Measurements from ENCODE around the gene CCDC169.

The CCDC169 gene

DNA sequence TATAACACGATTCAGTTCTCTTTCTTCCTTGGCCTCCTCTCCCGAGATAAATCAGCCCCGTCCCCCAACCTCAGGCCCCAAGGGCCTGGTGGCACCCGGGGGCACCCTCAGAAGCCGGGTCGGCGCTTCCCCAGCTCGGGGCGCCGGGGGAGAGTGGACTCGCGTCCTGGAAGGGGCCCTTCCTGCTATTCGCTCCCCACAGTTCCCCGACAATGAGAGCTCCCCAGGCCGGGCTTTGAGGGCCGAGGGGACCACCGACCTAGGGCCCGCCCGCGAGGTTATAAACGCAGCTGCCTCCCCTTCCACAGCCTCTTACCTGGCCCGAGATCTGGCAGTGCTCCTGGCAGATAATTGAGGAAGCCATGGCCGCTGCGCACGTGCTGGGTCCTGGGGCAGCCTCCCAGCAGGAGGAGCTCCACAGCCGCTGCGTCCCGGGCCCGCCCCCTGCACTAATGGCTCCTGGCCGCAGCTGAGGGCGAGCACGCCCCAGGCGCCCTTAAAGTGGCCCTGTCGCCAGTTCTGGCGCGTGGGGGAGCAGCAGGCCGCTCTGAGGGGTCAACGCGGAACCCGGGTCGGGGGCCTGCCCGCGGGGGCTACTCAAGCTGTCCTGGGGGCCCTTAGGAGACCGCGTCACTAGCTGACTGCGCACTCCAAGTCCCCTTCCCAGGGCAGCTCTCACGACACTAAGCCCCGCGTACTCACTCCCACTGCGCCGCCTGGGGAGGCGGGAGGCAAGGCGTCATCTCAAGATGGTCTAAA is 83.3 kb downstream of the CCDC169 start, which contains the start of gene SOHLH2:
SOHLH2 (minus strand) TSS at position 394 of the 759 bp plus-strand sequence; CDS start at position 364, 30 bp downstream.
- no peak for TF ChIP-seq TAF1 (IDR thresholded peaks at IDR 0.05; ENCODE audit: borderline replicate concordance, low read depth, low read length)
- no peak for TF ChIP-seq POLR2A (IDR thresholded peaks at IDR 0.05; ENCODE audit: low read depth, low read length)
- TF ChIP-seq POLR2AphosphoS5 (IDR thresholded peaks at IDR 0.05; ENCODE audit: low read depth, low read length) = no peak

DNA sequence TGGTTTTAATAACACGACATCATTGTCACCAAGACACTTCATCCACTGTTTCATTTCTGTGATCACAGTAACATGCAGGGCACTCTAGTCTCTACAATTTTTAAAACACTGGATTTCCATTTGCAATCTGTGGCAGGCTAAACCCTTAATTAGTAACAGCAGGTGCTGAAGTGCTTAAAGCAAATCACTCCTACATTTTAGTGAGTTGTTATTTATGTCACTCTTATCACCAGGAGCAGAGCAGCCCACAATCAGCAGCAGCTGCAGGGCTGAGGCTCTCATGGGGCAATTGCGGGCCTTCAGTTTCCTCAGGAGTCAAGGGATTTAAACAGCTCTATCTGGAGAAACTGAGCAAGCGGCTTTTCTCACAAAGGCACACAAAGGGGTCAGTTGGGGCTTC is 84.8 kb downstream of the CCDC169 start:
- FAIRE-seq (no peak), DNase-seq (ENCODE audit: insufficient read length) (no peak)
- TF ChIP-seq POLR2AphosphoS5 (IDR thresholded peaks at IDR 0.05; ENCODE audit: low read depth, low read length) (no peak), POLR2A (IDR thresholded peaks at IDR 0.05; ENCODE audit: low read depth, low read length) (no peak), TAF1 (IDR thresholded peaks at IDR 0.05; ENCODE audit: borderline replicate concordance, low read depth, low read length) (no peak)

More for the DNA sequence above, 83.3 kb downstream of the CCDC169 start, which contains the start of gene SOHLH2:
- no peak for FAIRE-seq
- no peak for DNase-seq (ENCODE audit: insufficient read length)

DNA sequence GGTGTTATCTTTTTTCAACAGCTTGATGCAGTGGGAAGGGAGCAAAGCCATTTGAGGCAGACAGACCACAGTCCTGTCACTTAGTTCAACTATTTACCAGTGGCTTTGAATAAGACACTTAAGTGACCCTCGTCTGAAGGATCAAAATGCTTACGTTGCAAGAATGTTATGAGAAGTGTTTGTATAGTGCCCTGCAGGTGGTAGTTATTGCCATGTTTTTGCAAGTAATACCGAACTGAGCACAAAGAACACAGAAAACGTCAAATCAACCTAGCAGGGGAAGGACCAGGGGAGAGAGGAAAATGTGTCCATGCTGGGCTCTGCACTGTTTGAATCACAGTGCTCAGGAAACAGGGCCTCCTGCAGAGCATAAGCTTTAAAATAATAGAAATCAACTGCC is 86.0 kb downstream of the CCDC169 start:
- DNase-seq (ENCODE audit: insufficient read length) (no peak), FAIRE-seq (no peak)
- TF ChIP-seq POLR2A (IDR thresholded peaks at IDR 0.05; ENCODE audit: low read depth, low read length) (no peak), TAF1 (IDR thresholded peaks at IDR 0.05; ENCODE audit: borderline replicate concordance, low read depth, low read length) (no peak), POLR2AphosphoS5 (IDR thresholded peaks at IDR 0.05; ENCODE audit: low read depth, low read length) (no peak)

DNA sequence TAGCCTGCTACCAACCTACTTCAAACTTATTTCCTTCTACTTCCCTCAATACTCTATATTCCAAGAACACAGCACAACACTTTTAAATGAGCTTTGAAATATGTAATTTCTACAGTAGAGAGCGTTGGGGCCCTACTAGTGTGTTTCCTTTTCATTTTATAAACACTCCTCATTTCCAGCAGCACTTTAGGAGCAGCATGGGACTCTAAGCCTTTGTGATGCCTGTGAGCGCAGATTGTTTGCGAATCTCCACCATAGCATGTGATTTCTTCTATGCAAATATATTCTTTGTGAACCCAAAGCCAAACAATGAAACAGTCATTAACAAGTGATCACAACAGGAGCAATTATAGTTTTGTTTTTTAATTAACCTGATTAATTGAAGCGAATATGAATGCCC is 86.9 kb downstream of the CCDC169 start:
- TF ChIP-seq POLR2A (IDR thresholded peaks at IDR 0.05; ENCODE audit: low read depth, low read length) = no peak
- no peak for TF ChIP-seq TAF1 (IDR thresholded peaks at IDR 0.05; ENCODE audit: borderline replicate concordance, low read depth, low read length)
- TF ChIP-seq POLR2AphosphoS5 (IDR thresholded peaks at IDR 0.05; ENCODE audit: low read depth, low read length) = no peak
- FAIRE-seq = no peak
- no peak for DNase-seq (ENCODE audit: insufficient read length)

DNA sequence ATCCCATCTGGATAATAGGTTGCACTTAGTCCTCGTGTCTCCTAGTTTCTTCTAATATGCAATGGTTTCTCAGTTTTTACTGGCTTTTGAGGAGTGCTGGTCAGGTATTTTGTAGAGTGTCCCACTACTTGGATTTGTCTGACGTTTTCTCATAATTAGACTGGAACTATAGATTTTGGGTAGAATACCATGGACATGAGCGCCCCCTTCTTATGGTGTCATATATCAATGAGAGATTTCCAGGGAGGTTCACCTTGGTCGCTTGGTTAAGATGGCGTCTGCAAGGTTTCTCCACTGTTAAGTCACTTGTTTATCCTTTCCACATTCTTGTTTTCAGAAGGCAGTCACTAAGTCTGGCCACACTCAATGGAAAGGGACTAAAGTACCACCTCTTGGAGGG is 89.9 kb downstream of the CCDC169 start:
- DNase-seq (ENCODE audit: insufficient read length) (no peak), FAIRE-seq (no peak)
- TF ChIP-seq POLR2AphosphoS5 (IDR thresholded peaks at IDR 0.05; ENCODE audit: low read depth, low read length) = no peak
- no peak for TF ChIP-seq TAF1 (IDR thresholded peaks at IDR 0.05; ENCODE audit: borderline replicate concordance, low read depth, low read length)
- no peak for TF ChIP-seq POLR2A (IDR thresholded peaks at IDR 0.05; ENCODE audit: low read depth, low read length)

DNA sequence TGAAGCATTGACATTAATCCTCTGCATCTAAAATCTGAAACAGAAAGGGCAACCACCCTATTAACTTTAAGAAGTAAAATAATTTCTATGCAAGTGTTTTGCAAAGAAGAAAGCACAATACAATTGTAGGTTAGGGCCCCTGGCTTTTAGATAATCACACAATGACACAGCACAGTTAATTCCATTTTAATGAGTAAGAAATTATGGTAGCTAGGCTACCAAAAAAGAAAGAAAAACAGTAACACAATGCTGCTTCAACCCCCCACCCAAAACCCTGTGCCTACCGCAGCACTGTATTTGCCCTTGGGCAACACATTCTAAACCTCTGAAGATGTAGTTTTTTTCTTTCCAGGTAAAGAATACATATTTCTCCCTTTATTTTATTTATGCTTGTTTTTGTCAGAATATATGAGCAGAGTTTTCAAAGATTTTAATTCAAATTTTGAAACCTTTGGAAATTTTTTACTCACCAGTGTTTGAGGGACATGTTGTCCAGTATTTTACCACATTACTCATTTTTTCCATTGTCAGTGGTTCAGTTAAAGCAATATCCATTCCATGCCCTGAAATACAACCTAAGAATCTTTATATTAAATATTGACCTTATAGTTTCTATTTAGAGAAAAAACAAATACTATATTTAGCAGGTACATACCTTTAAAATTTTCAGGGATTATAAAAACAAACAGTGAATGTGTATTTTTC is 104.3 kb downstream of the CCDC169 start:
- TF ChIP-seq TAF1 (IDR thresholded peaks at IDR 0.05; ENCODE audit: borderline replicate concordance, low read depth, low read length) (no peak), POLR2A (IDR thresholded peaks at IDR 0.05; ENCODE audit: low read depth, low read length) (no peak), POLR2AphosphoS5 (IDR thresholded peaks at IDR 0.05; ENCODE audit: low read depth, low read length) (no peak)
- DNase-seq (ENCODE audit: insufficient read length) (no peak), FAIRE-seq (no peak)

DNA sequence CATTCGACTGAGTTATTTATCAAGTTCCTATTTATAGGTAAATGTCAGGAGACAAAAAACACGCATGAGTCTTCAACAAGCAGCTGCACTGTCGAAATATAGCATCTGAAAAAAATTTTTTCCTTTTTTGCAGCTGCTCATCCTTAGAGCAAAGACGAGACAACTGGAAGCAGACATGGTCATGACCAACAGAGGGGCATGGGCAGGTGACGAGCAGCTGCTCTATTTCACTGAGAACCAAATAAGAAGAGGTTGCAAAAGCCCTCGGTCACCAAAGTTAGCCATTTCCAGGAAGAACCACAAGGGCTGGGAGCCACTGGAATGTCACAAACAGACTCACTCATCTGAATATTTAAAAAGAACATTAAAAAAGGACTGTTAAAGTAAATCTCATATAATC is 105.4 kb downstream of the CCDC169 start:
- TF ChIP-seq POLR2AphosphoS5 (IDR thresholded peaks at IDR 0.05; ENCODE audit: low read depth, low read length) = no peak
- TF ChIP-seq POLR2A (IDR thresholded peaks at IDR 0.05; ENCODE audit: low read depth, low read length) = no peak
- no peak for DNase-seq (ENCODE audit: insufficient read length)
- FAIRE-seq = no peak

DNA sequence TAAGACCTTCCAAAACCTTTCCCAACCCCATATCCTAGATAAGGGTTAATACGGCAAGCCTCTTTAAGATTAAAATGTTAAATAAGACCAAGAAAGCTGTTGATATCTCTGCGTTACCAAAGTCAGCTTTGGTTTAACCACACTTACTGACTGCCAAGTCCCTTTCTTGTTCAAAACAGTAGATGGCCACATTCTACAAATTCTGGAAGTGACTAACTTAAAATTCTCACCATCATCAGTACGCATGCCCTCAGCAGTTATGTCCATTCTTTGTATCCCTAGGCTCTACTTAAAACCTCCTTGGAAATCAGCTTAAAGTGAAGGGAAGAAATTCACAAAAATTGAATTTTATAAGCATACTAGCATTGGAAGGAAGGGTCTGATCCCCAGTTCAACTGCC is 106.8 kb downstream of the CCDC169 start:
- FAIRE-seq (no peak), DNase-seq (ENCODE audit: insufficient read length) (no peak)

DNA sequence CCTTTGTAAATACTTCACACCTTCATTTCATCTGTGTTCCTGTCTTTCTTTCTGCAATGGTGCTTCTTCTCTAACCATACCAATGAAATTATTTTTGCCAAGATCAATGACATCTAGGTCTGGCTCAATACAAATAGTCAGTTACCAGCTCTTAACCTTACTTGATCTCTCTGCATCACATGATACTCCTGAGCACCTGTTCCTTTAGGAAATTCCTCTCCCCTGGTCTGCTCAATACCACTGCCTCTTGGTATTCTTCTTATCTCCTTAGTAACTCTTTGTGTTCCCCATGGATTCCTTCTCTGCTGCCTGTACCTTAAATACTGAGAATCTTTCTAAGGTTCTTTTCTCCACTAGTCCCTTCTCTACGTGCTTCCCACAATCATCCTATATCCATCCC is 109.2 kb downstream of the CCDC169 start:
- no peak for DNase-seq (ENCODE audit: insufficient read length)
- FAIRE-seq = no peak
- TF ChIP-seq POLR2A (IDR thresholded peaks at IDR 0.05; ENCODE audit: low read depth, low read length) = no peak
- no peak for TF ChIP-seq TAF1 (IDR thresholded peaks at IDR 0.05; ENCODE audit: borderline replicate concordance, low read depth, low read length)
- no peak for TF ChIP-seq POLR2AphosphoS5 (IDR thresholded peaks at IDR 0.05; ENCODE audit: low read depth, low read length)

More for the DNA sequence above, 106.8 kb downstream of the CCDC169 start:
- no peak for TF ChIP-seq POLR2A (IDR thresholded peaks at IDR 0.05; ENCODE audit: low read depth, low read length)
- TF ChIP-seq TAF1 (IDR thresholded peaks at IDR 0.05; ENCODE audit: borderline replicate concordance, low read depth, low read length) = no peak
- no peak for TF ChIP-seq POLR2AphosphoS5 (IDR thresholded peaks at IDR 0.05; ENCODE audit: low read depth, low read length)

DNA sequence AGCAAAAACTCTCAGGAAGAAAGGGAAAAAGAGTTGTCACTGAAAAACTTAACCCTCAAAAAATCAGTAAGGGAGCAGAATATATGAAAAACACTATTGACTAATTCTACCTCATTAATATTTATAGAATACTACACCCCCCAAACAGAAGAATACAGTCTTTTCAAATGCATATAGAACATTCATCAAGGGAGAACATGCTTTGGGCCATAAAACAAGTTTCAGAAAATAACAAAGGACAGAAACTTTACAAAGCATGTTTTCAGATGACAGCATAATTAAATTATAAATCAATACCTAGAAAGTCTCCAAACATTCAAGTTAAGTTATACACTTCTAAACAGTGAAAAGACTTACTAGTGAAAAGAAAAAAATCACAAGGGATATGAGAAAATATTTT is 113.7 kb downstream of the CCDC169 start:
- TF ChIP-seq POLR2A (IDR thresholded peaks at IDR 0.05; ENCODE audit: low read depth, low read length) (no peak), POLR2AphosphoS5 (IDR thresholded peaks at IDR 0.05; ENCODE audit: low read depth, low read length) (no peak), TAF1 (IDR thresholded peaks at IDR 0.05; ENCODE audit: borderline replicate concordance, low read depth, low read length) (no peak)

More for the DNA sequence above, 113.7 kb downstream of the CCDC169 start:
- FAIRE-seq (no peak), DNase-seq (ENCODE audit: insufficient read length) (no peak)
